Liver (tissue), 9 donors: ENCODE measurements around the gene CFAP221. TPM values are rescaled to one million over a fixed set of nuclear protein-coding genes. Genes with fewer than 3 reads are reported as not detected.

Experiments used
- DNase-seq: peaks from one replicate; pipeline ENCODE4 v3.0.0-alpha.2; 2017; ENCODE audit warnings: low spot score
- H3K27ac ChIP-seq, 2 donors: one replicate each; pipeline ENCODE4 v1.7.0; 2013; ENCODE audit warnings: inconsistent platforms in 2 of 2, low read length in 2 of 2, control low read depth in 1 of 2, low read depth in 1 of 2, mild to moderate bottlenecking in 1 of 2
- H3K27me3 ChIP-seq, 4 donors: one replicate each; pipeline versions ENCODE4 v1.6.1 to v1.7.0; 2013; ENCODE audit warnings: low read length in 3 of 4, inconsistent platforms in 1 of 4, mild to moderate bottlenecking in 1 of 4, moderate library complexity in 1 of 4; ENCODE audit not compliant: control insufficient read depth in 4 of 4, insufficient read depth in 4 of 4
- H3K36me3 ChIP-seq, 4 donors: one replicate each; pipeline versions ENCODE4 v1.6.1 to v1.7.0; 2013; ENCODE audit warnings: low read length in 3 of 4, mild to moderate bottlenecking in 3 of 4, low read depth in 1 of 4, moderate library complexity in 1 of 4; ENCODE audit not compliant: control insufficient read depth in 4 of 4, insufficient read depth in 3 of 4
- H3K4me1 ChIP-seq, 4 donors: one replicate each; pipeline versions ENCODE4 v1.6.1 to v1.7.0; 2013; ENCODE audit warnings: low read length in 3 of 4, mild to moderate bottlenecking in 3 of 4, moderate library complexity in 1 of 4; ENCODE audit not compliant: control insufficient read depth in 4 of 4, insufficient read depth in 4 of 4
- H3K4me3 ChIP-seq, 3 donors: one replicate each; pipeline versions ENCODE4 v1.6.1 to v1.7.0; 2013; ENCODE audit warnings: low read length in 3 of 3, control low read depth in 1 of 3, low read depth in 1 of 3, mild to moderate bottlenecking in 1 of 3
- H3K9ac ChIP-seq, 2 donors: one replicate each; pipeline ENCODE4 v1.7.0; 2013; ENCODE audit warnings: low read length in 2 of 2, mild to moderate bottlenecking in 2 of 2, moderate library complexity in 2 of 2, control low read depth in 1 of 2, low read depth in 1 of 2
- H3K9me3 ChIP-seq, 4 donors: one replicate each; pipeline versions ENCODE4 v1.6.1 to v1.7.0; 2013; ENCODE audit warnings: low read length in 3 of 4; ENCODE audit not compliant: control insufficient read depth in 4 of 4
- ATF3 ChIP-seq: IDR thresholded peaks from 2 replicates; pipeline ENCODE4 v1.6.1; 2016; ENCODE audit warnings: antibody characterized with exemption
- EGR1 ChIP-seq, 2 donors: IDR thresholded peaks; 2 replicates each; pipeline ENCODE4 v1.6.1; 2016 to 2018; ENCODE audit warnings: antibody characterized with exemption in 2 of 2, low read depth in 2 of 2
- FOXA1 ChIP-seq: IDR thresholded peaks from 2 replicates; pipeline ENCODE4 v1.6.1; 2016; ENCODE audit warnings: antibody characterized with exemption
- FOXA2 ChIP-seq: IDR thresholded peaks from 2 replicates; pipeline ENCODE4 v1.6.1; 2016; ENCODE audit warnings: antibody characterized with exemption
- GABPA ChIP-seq, 2 donors: IDR thresholded peaks in 1 of 2; conservative IDR thresholded peaks in 1 of 2; 2 replicates each; pipeline ENCODE4 v1.6.1; 2016; ENCODE audit warnings: antibody characterized with exemption in 2 of 2, mild to moderate bottlenecking in 1 of 2, moderate library complexity in 1 of 2
- HNF4A ChIP-seq, 2 donors: conservative IDR thresholded peaks; 2 replicates each; pipeline ENCODE4 v1.6.1; 2016; ENCODE audit warnings: antibody characterized with exemption in 2 of 2, mild to moderate bottlenecking in 2 of 2
- HNF4G ChIP-seq: IDR thresholded peaks from 2 replicates; pipeline ENCODE4 v1.6.1; 2016; ENCODE audit warnings: antibody characterized with exemption
- JUND ChIP-seq, 2 donors: IDR thresholded peaks; 2 replicates each; pipeline ENCODE4 v1.6.1; 2016; ENCODE audit warnings: antibody characterized with exemption in 2 of 2
- MAX ChIP-seq: IDR thresholded peaks from 2 replicates; pipeline ENCODE4 v1.6.1; 2016; ENCODE audit warnings: antibody characterized with exemption
- NR2F2 ChIP-seq: IDR thresholded peaks from 2 replicates; pipeline ENCODE4 v1.6.1; 2016; ENCODE audit warnings: antibody characterized with exemption
- RAD21 ChIP-seq, 2 donors: IDR thresholded peaks; 2 replicates each; pipeline ENCODE4 v1.6.1; 2016; ENCODE audit warnings: antibody characterized with exemption in 2 of 2, mild to moderate bottlenecking in 2 of 2
- REST ChIP-seq: IDR thresholded peaks from 2 replicates; pipeline ENCODE4 v1.6.1; 2016; ENCODE audit warnings: antibody characterized with exemption, mild to moderate bottlenecking
- RXRA ChIP-seq, 2 donors: IDR thresholded peaks; 2 replicates each; pipeline ENCODE4 v1.6.1; 2017 to 2018; ENCODE audit warnings: antibody characterized with exemption in 2 of 2, mild to moderate bottlenecking in 1 of 2
- SP1 ChIP-seq: IDR thresholded peaks from 2 replicates; pipeline ENCODE4 v1.6.1; 2018; ENCODE audit warnings: antibody characterized with exemption, mild to moderate bottlenecking
- TAF1 ChIP-seq: conservative IDR thresholded peaks from 2 replicates; pipeline ENCODE4 v1.6.1; 2016; ENCODE audit warnings: antibody characterized with exemption, mild to moderate bottlenecking
- YY1 ChIP-seq: IDR thresholded peaks from 2 replicates; pipeline ENCODE4 v1.6.1; 2016; ENCODE audit warnings: antibody characterized with exemption, mild to moderate bottlenecking
- ZBTB33 ChIP-seq: IDR thresholded peaks from 2 replicates; pipeline ENCODE4 v1.6.1; 2016; ENCODE audit warnings: antibody characterized with exemption
- WGBS: extraction: QIAGEN DNeasy Blood & Tissue Kit; methylation state at CpG from one replicate; pipeline ENCODE4 v1.1.7; 2013; 5-methylcytosine and 5-hydroxymethylcytosine counted together
- polyA plus RNA-seq, 2 donors: library from polyadenylated mRNA; stranded (reverse) in 1 of 2; unstranded in 1 of 2; fragments of 200-250 nt in 1 of 2; fragments of >200 nt in 1 of 2; fragmentation: Nextera tagmentation in 1 of 2; extraction: Ambion mirVana in 1 of 2; gene quantifications; one replicate each; pipeline versions ENCODE4 v1.2.1 to v1.2.3, GENCODE V29; 2013 to 2015
- total RNA-seq, 2 donors: library from RNA; depleted of rRNA; stranded (reverse); fragments of >200 nt; gene quantifications; one replicate each; pipeline ENCODE4 v1.2.3, GENCODE V29; 2014
- donor health status: healthy.
- donor health status: healthy.
- donor health status: healthy.
- donor health status: healthy.
- donor health status: healthy.

The CFAP221 gene
- total and polyA plus RNA-seq, 4 donors, result 0.23 to 3.1 (median 1.2) TPM

- no peak overlapping the region for H3K4me3 ChIP-seq
- WGBS, result 68% methylated on average over 3 of the region's 3 CpGs
These were observed 149.3 kb downstream of the CFAP221 start for GRCh38 chr2:119693567-119693966.

GRCh38 chr2:119693967-119694366, 149.7 kb downstream of the CFAP221 start:
- WGBS, result 95% methylated on average over 5 of the region's 5 CpGs
- H3K36me3 ChIP-seq, result peaks cover 0 to 9% (median 2%) of the 10 kb centered on the region in 4 donors

More at GRCh38 chr2:119693567-119693966, 149.3 kb downstream of the CFAP221 start:
- Histone ChIP-seq H3K27me3 (no peaks in the 10 kb centered on the region), H3K27ac (no peak overlapping the region), H3K9me3 (no peaks in the 10 kb centered on the region), H3K4me1 (peaks cover 2 to 13% (median 9%) of the 10 kb centered on the region in 4 donors), H3K9ac (no peak overlapping the region), H3K36me3 (peaks cover 0 to 13% (median 2%) of the 10 kb centered on the region in 4 donors)
- no peak for DNase-seq
- TF ChIP-seq GABPA (IDR thresholded peaks at IDR 0.05 in 1 of 2, conservative IDR thresholded peaks at IDR 0.05 in 1 of 2) (no peak), JUND (IDR thresholded peaks at IDR 0.05) (no peak), ATF3 (no peak), MAX (no peak), HNF4A (conservative IDR thresholded peaks at IDR 0.05) (no peak), SP1 (no peak), EGR1 (IDR thresholded peaks at IDR 0.05; ENCODE audit: low read depth in 2 of 2) (no peak), REST (no peak), YY1 (no peak), FOXA2 (no peak)

More at GRCh38 chr2:119693967-119694366, 149.7 kb downstream of the CFAP221 start:
- H3K4me1 ChIP-seq, result peaks cover 2 to 13% (median 9%) of the 10 kb centered on the region in 4 donors
- no peaks in the 10 kb centered on the region for H3K27me3 ChIP-seq
- no peak for TF ChIP-seq SP1
- TF ChIP-seq RXRA (IDR thresholded peaks at IDR 0.05), result no peak
- no peak for TF ChIP-seq ATF3
- no peak for TF ChIP-seq TAF1
- no peak for TF ChIP-seq YY1
- TF ChIP-seq ZBTB33, result no peak
- no peak for TF ChIP-seq HNF4G
- no peak for TF ChIP-seq FOXA2
- TF ChIP-seq FOXA1, result no peak
- no peak for TF ChIP-seq GABPA (IDR thresholded peaks at IDR 0.05 in 1 of 2, conservative IDR thresholded peaks at IDR 0.05 in 1 of 2)
- no peak for TF ChIP-seq EGR1 (IDR thresholded peaks at IDR 0.05; ENCODE audit: low read depth in 2 of 2)
- no peak for TF ChIP-seq RAD21 (IDR thresholded peaks at IDR 0.05)
- no peak for TF ChIP-seq NR2F2
- TF ChIP-seq HNF4A (conservative IDR thresholded peaks at IDR 0.05), result no peak
- TF ChIP-seq JUND (IDR thresholded peaks at IDR 0.05), result no peak
- TF ChIP-seq MAX, result no peak
- no peak overlapping the region for H3K27ac ChIP-seq
- no peak overlapping the region for H3K9ac ChIP-seq
- no peak for DNase-seq
- H3K4me3 ChIP-seq, result no peak overlapping the region
- no peaks in the 10 kb centered on the region for H3K9me3 ChIP-seq
